Parathyroid adenoma (tissue), 2 donors: ENCODE data around the gene PDE6B.

Experiments
- H2AFZ ChIP-seq: fragments of 300-600 bp; sonication (generic); one replicate; pipeline ENCODE4 v1.7.0; 2017; ENCODE audit warnings: antibody characterized with exemption, mild to moderate bottlenecking
- H3K27ac ChIP-seq: fragments of 300-600 bp; sonication (generic); one replicate; pipeline ENCODE4 v1.7.0; 2017
- H3K27me3 ChIP-seq: fragments of 300-600 bp; sonication (generic); one replicate; pipeline ENCODE4 v1.7.0; 2017; ENCODE audit warnings: low read length; ENCODE audit not compliant: control insufficient read depth, insufficient read depth
- H3K36me3 ChIP-seq: fragments of 300-600 bp; sonication (generic); one replicate; pipeline ENCODE4 v1.7.0; 2017; ENCODE audit warnings: low read length; ENCODE audit not compliant: control insufficient read depth, insufficient read depth
- H3K4me1 ChIP-seq: fragments of 300-600 bp; sonication (generic); one replicate; pipeline ENCODE4 v1.7.0; 2017; ENCODE audit warnings: control low read depth
- H3K4me2 ChIP-seq: fragments of 300-600 bp; sonication (generic); one replicate; pipeline ENCODE4 v1.7.0; 2017; ENCODE audit warnings: low read length
- H3K4me3 ChIP-seq: fragments of 300-600 bp; sonication (generic); one replicate; pipeline ENCODE4 v1.7.0; 2017; ENCODE audit warnings: low read depth, low read length
- H3K79me2 ChIP-seq: fragments of 300-600 bp; sonication (generic); one replicate; pipeline ENCODE4 v1.7.0; 2017; ENCODE audit warnings: control low read depth
- H3K9ac ChIP-seq: fragments of 300-600 bp; sonication (generic); one replicate; pipeline ENCODE4 v1.7.0; 2017; ENCODE audit warnings: mild to moderate bottlenecking
- H3K9me3 ChIP-seq: fragments of 300-600 bp; sonication (generic); one replicate; pipeline ENCODE4 v1.7.0; 2017; ENCODE audit warnings: low read length; ENCODE audit not compliant: control insufficient read depth
- CTCF ChIP-seq: fragments of 300-600 bp; sonication (generic); IDR thresholded peaks from one replicate; pipeline ENCODE4 v1.7.0; 2017; ENCODE audit warnings: antibody characterized with exemption, mild to moderate bottlenecking
- donor health status: primary hyperparathyroidism.

PDE6B gene

GRCh38 chr4:628821-629635 is 3.7 kb downstream of the PDE6B start:
- H3K79me2 ChIP-seq, result no peaks in the 10 kb centered on the region
- no peaks in the 10 kb centered on the region for H3K4me1 ChIP-seq
- H3K27ac ChIP-seq, result no peak overlapping the region
- H3K4me2 ChIP-seq, result no peak overlapping the region
- no peak for TF ChIP-seq CTCF
- H3K4me3 ChIP-seq, result no peak overlapping the region
- no peaks in the 10 kb centered on the region for H3K36me3 ChIP-seq
- no peak overlapping the region for H2AFZ ChIP-seq
- no peaks in the 10 kb centered on the region for H3K9me3 ChIP-seq
- no peak overlapping the region for H3K9ac ChIP-seq
- no peaks in the 10 kb centered on the region for H3K27me3 ChIP-seq

- no peaks in the 10 kb centered on the region for H3K27me3 ChIP-seq
- H3K36me3 ChIP-seq, result no peaks in the 10 kb centered on the region
- no peak overlapping the region for H3K4me3 ChIP-seq
- H3K79me2 ChIP-seq, result no peaks in the 10 kb centered on the region
- TF ChIP-seq CTCF, result no peak
- H3K4me1 ChIP-seq, result no peaks in the 10 kb centered on the region
- H3K27ac ChIP-seq, result no peak overlapping the region
- no peak overlapping the region for H3K9ac ChIP-seq
- H3K9me3 ChIP-seq, result no peaks in the 10 kb centered on the region
- H3K4me2 ChIP-seq, result no peak overlapping the region
- H2AFZ ChIP-seq, result no peak overlapping the region
Measured at GRCh38 chr4:629636-629914, 4.2 kb downstream of the PDE6B start.

GRCh38 chr4:629915-630641 is 4.7 kb downstream of the PDE6B start:
- Histone ChIP-seq H3K27me3 (no peaks in the 10 kb centered on the region), H3K9me3 (no peaks in the 10 kb centered on the region), H3K4me2 (no peak overlapping the region), H3K4me3 (no peak overlapping the region), H3K9ac (no peak overlapping the region), H3K4me1 (no peaks in the 10 kb centered on the region), H3K79me2 (no peaks in the 10 kb centered on the region), H3K27ac (no peak overlapping the region), H3K36me3 (no peaks in the 10 kb centered on the region), H2AFZ (no peak overlapping the region)
- TF ChIP-seq CTCF, result no peak

DNA sequence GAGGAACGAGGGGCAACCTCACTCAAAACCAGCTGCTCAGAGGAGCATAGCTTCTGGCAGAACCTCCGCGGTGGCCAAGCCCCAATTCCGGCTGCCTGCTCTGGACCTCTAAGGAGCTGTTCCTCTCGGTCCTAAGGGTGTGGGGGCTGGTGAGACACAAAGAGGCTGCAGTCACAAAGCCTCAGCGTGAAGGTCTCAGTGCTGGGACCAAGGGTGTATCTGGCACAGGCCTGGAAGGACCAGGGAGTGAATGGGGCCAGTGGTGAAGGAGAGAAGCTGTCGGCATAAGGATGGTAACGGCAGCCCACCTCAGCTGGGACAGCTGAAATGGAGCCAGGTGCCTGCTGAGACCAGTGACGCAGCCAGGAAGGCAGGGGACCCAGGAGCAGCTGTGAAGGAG is 5.3 kb downstream of the PDE6B start:
- H3K79me2 ChIP-seq, result no peaks in the 10 kb centered on the region
- no peaks in the 10 kb centered on the region for H3K27me3 ChIP-seq
- no peak overlapping the region for H3K27ac ChIP-seq
- H3K4me2 ChIP-seq, result no peak overlapping the region
- no peaks in the 10 kb centered on the region for H3K9me3 ChIP-seq
- no peaks in the 10 kb centered on the region for H3K36me3 ChIP-seq
- no peak for TF ChIP-seq CTCF
- H3K4me3 ChIP-seq, result no peak overlapping the region
- no peak overlapping the region for H3K9ac ChIP-seq
- no peaks in the 10 kb centered on the region for H3K4me1 ChIP-seq
- no peak overlapping the region for H2AFZ ChIP-seq
